ENCODE results near the gene SPCS3.

GRCh38 chr4:176288020-176288419 lies 31.7 kb upstream of the SPCS3 start:
- TF ChIP-seq, protein P1, sequence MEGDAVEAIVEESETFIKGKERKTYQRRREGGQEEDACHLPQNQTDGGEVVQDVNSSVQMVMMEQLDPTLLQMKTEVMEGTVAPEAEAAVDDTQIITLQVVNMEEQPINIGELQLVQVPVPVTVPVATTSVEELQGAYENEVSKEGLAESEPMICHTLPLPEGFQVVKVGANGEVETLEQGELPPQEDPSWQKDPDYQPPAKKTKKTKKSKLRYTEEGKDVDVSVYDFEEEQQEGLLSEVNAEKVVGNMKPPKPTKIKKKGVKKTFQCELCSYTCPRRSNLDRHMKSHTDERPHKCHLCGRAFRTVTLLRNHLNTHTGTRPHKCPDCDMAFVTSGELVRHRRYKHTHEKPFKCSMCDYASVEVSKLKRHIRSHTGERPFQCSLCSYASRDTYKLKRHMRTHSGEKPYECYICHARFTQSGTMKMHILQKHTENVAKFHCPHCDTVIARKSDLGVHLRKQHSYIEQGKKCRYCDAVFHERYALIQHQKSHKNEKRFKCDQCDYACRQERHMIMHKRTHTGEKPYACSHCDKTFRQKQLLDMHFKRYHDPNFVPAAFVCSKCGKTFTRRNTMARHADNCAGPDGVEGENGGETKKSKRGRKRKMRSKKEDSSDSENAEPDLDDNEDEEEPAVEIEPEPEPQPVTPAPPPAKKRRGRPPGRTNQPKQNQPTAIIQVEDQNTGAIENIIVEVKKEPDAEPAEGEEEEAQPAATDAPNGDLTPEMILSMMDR (IDR thresholded peaks at IDR 0.05): no peak
- no peak for TF ChIP-seq POLR2AphosphoS5 (IDR thresholded peaks at IDR 0.05)
